ENCODE results near the gene CNNM3.
"Not testable (repeated sequence)": the region's sequence is repeated elsewhere in the genome, so short reads cannot be mapped to it uniquely, and the experiment has no call there.

The CNNM3 gene

DNA sequence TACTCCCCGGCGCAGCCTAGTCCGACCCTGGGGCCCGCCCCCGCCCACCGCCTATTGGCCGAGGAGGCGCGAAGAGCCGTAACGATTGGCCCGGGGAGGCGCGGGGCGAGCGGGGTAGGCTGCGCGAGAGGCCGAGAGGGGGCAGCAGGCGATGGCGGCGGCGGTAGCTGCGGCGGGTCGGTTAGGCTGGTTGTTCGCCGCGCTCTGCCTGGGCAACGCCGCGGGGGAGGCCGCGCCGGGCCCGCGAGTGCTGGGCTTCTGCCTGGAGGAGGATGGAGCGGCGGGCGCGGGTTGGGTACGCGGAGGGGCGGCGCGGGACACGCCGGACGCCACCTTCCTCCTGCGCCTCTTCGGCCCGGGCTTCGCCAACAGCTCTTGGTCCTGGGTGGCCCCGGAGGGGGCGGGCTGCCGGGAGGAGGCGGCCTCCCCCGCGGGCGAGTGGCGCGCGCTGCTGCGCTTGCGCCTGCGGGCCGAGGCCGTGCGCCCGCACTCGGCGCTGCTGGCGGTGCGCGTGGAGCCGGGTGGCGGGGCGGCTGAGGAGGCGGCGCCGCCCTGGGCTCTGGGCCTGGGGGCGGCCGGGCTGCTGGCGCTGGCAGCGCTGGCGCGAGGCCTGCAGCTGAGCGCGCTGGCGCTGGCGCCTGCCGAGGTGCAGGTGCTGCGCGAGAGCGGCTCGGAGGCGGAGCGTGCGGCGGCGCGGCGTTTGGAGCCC, at the start of gene CNNM3:
Gene CNNM3, plus strand, starts transcription at position 142 of the 709 bp plus-strand sequence. Its CDS starts 10 bp downstream, at position 152.
- peak; percentile 96 for DNase-seq (ENCODE audit: low read depth)

DNA sequence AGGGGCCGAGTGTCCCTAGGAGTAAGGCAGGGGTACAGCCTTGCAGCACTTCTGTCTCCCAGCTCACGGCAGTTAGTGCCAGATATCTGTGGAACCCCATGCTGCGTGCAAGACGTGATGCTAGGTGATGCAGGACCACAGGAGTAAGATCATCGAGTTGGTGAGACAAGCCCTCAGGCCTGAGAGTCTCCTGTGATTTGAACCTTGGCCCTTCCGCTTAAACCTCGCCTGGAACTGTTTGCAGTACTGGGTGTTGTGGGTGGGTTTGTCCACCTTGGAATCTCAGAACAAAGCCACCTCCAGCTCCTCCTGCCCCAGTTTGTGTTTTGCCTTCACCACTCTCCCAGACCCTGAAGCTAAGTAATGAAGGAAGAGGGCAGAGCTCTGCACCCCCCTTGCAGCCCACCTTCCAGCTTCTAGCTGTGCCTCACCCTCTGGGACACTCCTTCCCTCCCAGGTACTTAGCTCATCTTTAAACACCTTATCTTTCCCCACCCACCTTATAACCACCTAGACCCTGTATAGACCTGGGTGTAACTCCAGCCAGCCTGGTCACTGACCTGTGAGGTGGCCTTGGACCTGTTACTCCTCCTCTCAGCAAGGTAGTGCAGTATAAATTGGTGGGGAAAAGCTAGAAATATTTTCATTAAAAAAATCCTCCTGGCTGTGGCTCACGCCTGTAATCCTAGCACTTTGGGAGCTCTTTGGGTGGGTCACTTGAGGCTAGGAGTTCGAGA, 48.8 kb upstream of the CNNM3 start:
- DNase-seq (ENCODE audit: low read depth): no peak

DNA sequence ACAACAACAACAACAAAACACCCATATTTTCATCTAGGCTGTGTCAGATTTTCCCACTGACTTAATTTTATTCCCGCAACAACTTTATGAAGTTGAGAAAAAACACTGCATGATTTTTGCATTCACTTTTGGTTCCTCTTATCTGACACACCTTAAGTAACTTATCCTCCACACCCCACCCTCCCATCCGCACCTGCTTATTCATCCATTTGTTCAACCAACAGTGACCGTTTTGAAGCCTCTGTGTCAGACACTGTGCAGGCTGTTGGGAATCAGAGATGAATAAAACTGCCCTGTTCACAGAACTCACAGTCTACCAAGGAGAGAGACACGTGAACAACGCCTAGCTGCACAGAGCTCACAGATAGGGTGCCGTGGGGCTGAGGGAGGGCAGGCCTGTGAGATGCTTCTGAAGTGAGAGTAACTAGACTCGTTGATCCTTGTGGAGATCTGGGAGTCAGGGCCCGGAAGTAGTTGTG, 47.9 kb upstream of the CNNM3 start:
- no peak for DNase-seq (ENCODE audit: low read depth)

DNA sequence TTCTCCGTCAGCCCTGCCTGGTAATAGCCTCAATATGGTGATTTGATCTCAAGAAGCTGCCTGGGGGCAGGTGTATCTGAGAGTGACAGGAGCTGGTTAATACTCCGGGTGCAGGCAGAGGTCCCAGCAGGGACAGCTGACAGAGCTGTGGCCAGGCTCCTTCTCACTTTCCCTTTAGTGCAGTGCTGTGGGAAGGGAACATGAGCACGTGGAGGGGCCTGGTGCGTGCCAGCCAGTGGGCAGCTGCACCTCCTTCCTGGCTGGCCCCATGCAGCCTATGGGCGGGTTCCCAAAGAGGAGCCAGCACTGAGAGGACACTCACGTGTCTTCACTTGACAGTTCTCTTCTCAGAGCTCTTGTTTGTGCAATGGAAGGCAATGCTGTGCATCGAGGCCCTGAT, 46.3 kb upstream of the CNNM3 start:
- DNase-seq (ENCODE audit: low read depth): no peak

DNA sequence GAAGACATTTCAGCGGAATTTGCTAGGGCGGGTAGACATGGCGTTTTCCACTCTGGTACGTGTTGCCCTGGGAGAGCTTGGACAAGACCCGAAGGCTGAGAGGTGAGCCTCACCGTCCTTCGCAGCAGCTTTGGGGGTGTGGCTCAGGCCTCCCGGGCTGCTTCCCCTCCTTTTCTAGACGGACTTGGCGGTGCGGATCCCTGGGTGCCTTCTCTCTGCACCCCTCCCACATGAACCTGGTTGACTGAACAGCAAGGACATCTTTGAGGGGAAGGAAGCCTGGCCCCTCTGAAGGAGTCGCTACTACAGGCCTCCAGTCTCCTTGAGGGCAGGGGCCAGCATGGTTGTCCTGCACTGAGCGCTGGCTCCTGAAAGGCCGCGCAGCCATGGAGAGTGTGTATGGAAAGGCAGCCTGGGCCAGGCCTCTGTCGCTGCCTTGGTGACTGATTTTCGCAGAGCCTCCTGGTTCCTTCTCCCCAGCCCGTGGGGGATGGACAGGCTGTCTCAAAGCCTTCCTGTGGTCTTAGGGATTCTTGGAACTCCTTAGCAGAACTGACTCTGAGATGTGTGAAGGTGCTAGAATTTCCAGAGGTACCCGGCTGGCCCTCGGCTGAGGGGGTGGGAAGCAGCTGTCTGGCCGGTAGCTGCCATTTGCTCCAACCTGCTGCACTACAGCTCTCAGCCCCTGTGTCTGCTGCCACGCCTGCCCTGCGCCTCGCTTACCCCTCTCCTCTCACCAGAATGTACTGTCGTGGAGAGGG, 45.4 kb upstream of the CNNM3 start:
- DNase-seq (ENCODE audit: low read depth): no peak

DNA sequence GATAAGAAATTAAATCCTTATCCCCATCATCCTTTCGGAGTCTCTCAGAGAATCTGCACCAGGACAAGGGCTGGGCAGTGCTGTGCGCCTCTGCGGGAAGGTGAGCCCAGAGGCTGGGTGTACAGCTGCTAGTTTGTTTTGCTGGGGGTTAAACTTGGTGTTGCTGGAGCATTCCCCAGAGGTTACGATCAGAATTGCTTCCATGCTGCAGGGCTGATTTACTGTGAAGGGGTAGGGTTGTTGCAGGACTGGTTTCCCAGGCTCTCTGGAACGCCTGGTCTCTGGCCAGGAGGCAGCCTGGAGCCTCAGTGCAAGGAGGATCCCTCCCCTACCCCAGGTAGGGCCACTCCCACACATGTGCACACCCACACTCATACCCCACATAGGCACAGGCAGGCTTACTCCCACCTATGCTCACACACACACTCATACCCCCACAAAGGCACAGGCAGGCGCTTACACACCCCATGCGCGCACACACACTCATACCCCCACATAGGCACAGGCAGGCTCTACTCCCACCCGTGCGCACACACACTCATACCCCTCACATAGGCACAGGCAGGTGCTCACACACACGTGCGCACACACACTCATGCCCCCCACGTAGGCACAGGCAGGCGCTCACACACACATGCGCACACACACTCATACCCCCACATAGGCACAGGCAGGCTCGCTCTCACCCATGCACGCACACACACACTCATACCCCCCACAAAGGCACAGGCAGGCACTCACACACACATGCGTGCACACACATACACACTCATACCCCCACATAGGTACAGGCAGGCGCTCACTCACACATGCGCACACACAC, 44.1 kb upstream of the CNNM3 start:
- no peak for DNase-seq (ENCODE audit: low read depth)

DNA sequence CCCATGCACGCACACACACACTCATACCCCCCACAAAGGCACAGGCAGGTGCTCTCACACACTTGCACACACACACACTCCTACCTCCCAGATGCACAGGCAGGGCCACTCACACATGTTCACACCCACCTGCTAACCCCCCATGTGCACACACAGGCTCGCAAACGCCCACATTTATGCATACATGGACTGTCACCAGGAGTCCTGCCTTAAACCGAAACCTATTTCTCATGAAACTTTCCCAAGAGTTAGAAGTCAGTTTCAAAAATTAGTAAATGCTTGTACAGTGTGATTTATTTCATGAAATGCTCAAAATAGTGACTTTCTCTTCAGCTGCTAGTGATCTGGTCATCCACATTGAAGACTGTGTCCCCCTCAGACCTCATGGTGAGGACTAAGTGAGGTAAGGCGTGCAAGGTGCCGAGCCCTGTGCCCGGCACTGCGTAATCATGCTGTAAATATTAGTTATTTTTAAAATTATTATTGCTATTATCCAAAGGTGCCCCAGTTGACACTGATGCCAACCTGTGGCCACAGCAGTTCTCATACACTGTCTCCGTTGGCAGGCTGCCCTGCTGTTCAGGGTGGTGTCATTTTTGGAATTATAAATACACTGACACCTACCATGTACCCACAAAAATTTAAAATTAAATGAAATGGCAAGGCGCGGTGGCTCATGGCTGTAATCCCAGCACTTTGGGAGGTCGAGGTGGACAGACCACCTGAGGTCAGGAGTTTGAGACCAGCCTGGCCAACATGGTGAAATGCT, 43.0 kb upstream of the CNNM3 start:
- DNase-seq (ENCODE audit: low read depth): no peak

DNA sequence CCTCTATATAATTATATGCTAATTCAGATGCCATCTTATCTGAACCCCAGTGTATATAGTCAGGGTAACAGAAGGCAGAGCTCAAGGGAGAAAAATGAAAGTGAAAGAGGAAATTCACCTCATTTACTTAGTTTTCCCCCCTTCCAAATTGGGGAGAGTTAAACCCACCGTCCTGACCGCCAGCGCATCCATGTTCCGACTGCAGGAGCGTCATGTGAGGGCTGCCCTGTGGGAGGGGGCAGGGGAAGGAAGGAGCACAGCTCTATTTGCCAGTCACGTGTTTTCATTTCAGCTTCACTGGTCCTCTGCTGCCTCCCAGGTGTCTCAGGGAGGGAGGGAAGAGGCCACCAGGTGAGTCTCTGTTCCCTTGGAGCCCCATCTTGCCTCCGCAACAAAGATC, 42.1 kb upstream of the CNNM3 start:
- DNase-seq (ENCODE audit: low read depth): no peak

DNA sequence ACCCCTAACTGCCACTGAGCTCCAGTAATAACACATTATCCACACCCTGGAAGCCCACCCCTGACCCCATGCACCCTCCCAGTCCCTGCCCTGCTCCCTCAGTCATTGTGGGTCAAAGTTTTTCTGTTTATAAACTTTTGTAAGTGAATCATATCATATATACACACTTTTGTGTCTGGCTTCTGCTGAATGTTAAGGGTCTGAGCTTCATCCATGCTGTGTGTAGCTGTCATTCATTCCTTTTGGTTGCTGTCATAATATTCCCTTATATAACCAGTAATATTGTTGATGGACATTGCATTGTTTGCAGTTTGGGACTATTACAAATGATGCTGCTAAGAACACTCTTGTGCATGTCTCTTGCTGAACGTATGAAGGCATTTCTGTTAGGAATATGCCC, 40.9 kb upstream of the CNNM3 start:
- no peak for DNase-seq (ENCODE audit: low read depth)

DNA sequence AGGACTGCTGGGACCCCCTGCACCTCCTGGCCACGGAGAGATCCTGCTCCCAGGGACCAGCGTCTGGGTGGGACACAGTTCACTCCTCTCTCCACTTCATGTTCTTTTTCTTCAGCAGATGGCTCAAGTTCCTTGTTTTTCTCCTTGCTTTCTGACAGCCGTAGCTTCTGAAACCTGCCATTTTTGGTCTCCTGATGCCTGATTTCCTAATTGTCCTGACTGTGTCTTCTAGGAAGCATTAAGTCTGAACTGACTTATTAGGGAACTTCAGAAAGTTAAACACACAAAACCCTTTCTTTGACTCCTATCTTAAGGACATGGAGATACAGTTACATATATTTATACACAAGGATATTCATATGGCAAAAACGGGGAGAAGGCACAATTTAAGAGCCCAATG, 32.7 kb upstream of the CNNM3 start:
- DNase-seq (ENCODE audit: low read depth): no peak

DNA sequence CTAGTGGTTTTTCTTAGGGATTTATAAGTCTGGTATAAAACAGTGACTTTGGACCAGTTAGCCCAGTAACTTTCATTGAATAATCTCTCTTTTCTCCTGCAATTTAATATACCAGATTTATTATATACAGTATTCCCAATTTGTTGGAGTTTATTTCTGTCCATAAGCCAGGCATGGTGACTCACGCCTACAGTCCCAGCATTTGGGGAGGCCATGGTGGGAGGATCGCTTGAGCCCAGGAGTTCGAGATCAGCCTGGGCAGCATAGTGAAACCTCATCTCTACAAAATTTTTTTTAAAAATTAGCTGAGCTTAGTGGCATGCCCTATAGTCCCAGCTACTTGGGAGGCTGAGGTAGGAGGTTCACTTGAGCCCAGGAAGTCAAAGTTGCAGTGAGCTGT, 28.7 kb upstream of the CNNM3 start:
- DNase-seq (ENCODE audit: low read depth): no peak

DNA sequence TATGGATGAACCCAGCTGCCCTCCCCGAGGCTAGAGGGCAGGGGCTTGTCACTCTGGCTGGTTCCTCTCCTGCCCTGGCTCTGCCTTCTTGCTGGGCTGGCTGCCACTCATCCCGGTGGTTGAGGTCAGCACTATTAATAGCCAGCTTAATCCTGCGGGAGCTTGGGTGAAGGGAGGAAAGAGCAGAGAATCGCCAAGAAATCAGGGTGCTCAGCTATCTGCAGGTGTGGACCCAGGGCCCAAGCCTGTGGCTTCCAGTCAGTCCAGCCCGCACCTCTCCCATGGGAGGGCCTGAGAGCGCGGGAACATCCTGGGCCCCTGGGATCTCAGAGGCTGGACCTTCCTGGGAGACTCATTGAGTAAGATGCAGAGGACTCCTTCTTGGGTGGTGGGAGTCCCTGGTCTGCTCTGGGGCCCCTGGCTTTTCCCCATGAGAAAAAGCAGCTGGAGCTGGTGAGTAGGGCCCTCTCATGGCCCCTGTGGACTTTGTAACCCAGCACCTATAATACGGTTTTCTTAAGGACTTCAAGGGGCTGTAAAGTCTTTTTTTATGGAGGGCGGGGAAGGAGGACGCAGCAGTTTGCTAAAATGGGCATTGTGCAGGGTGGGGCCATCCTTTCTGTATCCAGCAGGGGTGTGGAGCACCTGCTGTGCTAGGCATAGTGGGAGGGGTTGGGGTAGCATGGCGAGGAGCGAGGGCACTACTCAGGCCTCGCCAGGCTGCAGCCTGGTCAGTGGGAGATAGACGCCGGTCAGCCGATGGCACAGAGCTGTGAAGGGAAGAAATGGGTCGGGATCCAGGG, 27.4 kb upstream of the CNNM3 start:
- no peak for DNase-seq (ENCODE audit: low read depth)

DNA sequence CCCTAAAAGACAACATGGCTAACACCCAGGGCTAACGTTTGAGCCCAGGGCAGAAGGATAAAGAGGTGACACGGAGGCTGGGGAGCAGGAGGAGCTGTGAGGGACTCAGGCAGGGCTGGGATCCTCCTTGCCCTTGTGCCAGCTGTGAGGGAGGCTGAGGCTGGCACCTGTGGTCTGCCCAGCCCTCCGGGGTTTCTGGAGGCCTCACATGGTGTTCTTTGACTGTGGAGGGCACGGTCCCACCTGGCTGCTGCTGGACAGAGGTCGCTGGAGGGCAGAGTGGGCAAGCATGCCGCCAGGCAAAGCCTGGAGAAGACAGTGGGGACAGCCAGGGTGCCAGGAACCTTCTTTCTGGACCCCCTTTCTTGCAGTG, 26.8 kb upstream of the CNNM3 start:
- no peak for DNase-seq (ENCODE audit: low read depth)

DNA sequence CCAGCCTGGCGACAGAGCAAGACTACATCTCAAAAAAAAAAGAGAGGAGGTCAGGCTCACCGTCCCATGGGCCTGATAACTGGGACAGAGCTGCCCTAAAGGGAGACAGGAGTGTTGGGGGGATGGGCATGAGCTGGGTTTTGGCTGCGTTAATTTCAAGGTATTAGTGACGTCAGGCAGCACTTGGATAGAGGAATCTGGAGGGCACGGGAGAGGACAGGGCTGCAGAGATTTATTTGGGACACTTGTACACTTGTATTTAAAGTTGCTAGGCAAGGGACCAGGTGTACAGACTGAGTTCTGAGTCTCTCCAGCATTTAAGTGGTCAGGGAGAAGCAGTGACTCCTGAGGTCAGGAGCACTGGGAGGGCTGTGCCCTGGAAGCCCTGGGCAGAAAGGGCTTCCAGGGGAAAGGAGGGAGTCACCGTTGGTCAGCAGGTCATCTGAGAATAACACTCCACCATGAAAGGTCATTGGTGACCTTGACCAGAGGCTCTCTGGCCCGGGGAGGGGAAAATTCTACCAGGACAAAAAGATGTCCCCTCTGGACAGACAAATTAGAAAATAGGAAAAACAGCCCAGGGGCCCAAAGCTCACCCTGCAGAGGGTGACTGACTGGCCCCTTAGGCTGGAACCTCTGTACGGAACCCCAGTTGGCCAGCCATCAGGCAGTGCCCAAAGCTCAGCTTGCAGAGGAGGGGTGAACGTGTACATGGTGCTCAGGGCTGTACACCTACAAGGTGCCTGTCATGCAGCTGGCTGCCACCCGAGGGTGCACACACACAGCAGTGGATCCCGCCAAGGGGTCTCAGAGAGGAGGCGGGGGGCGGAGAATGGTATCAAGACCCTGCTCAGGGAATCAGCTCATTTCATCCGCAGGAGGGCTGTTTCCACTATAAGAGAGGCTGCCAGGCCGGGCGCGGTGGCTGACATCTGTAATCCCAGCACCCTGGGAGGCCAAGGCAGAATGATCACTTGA, 23.0 kb upstream of the CNNM3 start:
- DNase-seq (ENCODE audit: low read depth): no peak

DNA sequence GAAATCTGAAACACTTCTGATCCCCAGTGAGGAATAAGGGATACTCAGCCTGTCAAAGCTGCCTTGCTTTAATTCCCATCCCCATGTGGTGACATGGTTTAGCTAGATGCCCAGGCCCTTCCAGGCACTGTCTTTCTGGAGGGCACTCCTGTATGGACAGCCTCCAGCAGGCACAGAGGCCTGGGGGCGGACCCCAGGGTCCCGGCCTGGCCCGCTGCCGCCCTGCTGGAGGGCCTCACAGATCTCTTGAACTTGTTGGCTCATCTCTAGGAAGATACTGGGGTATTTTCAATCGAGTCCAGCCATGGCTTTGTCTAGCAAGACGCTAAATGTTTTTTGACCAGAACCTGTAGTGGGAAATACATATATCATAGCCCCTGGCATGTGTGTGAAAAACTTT, 21.0 kb upstream of the CNNM3 start:
- no peak for DNase-seq (ENCODE audit: low read depth)

DNA sequence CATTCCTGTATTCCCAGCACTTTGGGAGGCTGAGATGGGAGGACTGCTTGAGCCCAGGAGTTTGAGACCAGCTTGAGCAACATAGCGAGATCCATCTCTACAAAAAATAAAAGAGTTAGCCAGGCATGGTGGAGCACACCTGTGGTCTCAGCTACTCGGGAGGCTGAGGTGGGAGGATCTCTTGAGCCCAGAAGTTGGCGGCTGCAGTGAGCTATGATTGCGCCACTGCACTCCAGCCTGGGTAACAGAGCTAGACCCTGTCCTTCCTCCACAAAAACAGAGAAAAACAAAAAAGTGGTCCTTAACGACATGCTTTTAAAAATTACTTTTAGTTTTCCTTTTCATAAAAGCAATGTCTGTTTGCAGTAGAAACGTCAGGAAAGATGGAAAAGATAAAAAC, 19.6 kb upstream of the CNNM3 start:
- DNase-seq (ENCODE audit: low read depth): not testable (repeated sequence)

DNA sequence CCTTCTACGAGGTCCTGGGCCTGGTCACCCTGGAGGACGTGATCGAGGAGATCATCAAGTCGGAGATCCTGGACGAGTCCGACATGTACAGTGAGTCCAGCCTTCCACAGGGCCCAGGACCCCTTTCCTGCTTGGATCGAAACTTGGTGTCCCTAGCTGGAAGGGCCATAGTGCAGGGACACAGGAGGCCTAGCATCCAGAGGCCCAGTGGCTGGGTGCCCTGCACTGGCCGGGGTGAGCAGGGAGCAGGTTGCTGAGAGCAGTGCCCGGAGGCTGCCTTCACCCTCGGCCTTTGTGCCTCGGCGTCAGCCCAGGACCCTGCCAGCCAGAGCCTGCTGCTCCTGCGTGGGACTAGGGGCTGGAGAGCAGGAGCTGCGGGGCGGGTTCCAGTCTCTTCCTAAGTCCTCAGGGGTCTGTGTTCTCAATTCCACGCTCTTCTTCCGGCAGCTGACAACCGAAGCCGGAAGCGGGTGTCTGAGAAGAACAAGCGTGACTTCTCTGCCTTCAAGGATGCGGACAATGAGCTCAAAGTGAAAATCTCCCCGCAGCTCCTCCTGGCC, 18.9 kb upstream of the CNNM3 start:
- DNase-seq (ENCODE audit: low read depth): no peak

DNA sequence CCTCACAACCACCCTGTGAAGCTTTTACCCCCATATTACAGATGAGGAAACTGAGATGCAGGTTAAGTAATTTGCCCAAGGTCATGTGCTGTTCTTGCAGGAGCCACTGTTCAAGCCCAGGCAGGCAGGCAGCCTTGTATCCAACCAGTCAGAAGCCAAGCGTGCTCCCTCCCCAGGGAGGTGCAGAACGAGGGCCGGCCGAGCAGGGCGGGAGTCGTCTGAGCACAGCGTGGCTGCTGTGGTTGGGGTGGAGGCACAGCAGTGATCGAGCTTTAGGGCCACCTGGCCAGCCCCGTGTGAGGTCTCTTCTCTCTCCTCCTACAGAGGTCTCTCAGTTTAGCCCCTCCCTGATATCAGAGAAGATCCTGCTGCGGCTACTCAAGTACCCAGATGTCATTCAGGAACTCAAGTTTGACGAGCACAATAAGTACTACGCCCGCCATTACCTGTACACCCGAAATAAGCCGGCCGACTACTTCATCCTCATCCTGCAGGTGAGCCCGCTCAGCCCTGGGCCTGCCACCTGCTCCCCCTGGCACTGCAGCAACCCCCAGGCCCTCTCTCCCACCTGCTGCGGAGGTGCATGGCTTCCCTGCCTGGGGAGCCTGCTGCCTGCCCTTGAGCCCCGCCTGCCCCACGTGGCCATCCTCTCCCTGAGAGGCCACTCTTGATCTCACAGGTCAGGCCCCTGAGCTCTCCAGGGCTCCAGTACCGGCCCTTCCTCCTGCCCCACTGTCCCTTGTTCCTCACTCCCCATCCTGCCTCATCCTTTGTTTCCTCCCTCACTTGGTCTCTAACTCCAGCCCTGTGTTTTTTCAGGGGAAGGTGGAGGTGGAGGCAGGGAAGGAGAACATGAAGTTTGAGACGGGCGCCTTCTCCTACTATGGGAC, 17.1 kb upstream of the CNNM3 start:
- no peak for DNase-seq (ENCODE audit: low read depth)

Measured in activated T-cell treated with anti-CD3 and anti-CD28 coated beads for 1 hour (primary cell).